HG03103 (cell line): Measurements from ENCODE around the gene SPEM1.

Experiments used
- ATAC-seq: cut with Tn5 transposase; IDR thresholded peaks from one replicate; pipeline ENCODE4 v1.9.1; 2021; ENCODE audit warnings: low read depth; ENCODE audit not compliant: unreplicated experiment

SPEM1 gene

DNA sequence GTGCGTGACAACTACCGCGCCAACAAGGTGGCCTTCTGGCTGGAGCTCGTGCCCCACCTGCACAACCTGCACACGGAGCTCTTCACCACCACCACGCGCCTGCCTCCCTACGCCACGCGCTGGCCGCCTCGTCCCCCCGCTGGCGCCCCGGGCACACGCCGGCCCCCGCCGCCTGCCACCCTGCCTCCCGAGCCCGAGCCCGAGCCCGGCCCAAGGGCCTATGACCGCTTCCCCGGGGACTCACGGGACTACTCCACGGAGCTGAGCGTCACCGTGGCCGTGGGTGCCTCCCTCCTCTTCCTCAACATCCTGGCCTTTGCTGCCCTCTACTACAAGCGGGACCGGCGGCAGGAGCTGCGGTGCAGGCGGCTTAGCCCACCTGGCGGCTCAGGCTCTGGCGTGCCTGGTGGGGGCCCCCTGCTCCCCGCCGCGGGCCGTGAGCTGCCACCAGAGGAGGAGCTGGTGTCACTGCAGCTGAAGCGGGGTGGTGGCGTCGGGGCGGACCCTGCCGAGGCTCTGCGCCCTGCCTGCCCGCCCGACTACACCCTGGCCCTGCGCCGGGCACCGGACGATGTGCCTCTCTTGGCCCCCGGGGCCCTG lies 3.0 kb upstream of the SPEM1 start:
- ATAC-seq = no peak

DNA sequence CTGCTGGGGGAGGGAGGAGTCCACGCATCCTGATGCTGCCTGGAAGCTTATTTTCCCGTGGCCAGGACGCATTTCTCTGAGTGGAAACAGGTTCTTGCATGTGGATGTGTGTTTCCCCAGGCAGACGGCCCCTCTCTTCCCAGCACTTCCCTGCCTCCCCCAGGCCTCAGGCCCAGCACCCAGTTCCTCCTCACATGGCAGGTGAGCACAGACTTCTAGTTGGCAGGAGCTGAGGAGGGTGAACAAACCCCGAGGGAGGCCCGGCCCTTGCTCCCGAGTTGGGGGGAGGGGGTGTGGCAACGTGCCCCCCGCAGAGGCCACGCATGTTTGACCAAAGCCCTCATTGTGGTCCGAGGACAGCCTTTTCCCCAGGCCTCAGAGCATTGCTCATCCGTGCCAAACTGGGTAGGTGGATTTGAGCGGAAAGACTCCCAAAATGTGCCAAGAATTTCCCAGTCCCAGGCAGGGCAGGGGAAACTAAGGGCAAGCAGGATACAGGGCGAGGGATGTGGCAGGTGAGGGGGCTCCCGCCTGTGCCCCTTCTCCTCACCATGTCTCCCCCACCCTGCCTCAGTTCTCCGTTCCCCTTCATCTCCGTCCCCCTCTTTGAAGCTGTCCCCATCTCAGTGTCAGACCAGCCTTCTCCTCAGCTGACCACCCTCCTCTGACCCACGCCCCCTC lies 1.5 kb upstream of the SPEM1 start:
- ATAC-seq = no peak

- ATAC-seq = no peak
Measured at GRCh38 chr17:7421186-7421585, 1.1 kb downstream of the SPEM1 start.

DNA sequence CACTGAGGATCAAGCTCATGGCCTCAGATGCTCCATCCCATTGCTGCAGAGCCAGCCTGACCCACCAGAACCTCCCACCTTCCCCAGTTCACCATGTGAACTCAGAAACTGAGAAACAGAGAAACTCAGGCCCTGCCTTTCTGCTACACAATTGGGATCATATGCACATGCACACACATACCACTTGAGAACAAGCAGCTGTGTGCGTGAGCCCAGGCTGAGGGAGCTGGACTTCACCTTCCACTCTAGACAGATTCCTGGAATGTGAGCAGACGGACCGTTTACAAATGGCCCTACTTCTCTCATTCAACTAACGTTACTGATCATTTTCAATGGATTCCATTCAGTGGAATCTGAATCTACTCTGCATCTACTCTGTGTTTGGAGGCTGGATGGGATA lies 3.6 kb downstream of the SPEM1 start:
- no peak for ATAC-seq

GRCh38 chr17:7425316-7425715 lies 5.2 kb downstream of the SPEM1 start, which contains the start of gene SPEM2:
SPEM2 (plus strand) TSS chr17:7425616; CDS start chr17:7425689, 73 bp downstream.
- ATAC-seq = no peak

GRCh38 chr17:7425756-7426155 lies 5.6 kb downstream of the SPEM1 start:
- ATAC-seq = no peak

GRCh38 chr17:7426203-7426863 lies 6.2 kb downstream of the SPEM1 start:
- no peak for ATAC-seq

GRCh38 chr17:7426896-7427489 lies 6.9 kb downstream of the SPEM1 start:
- ATAC-seq = no peak

DNA sequence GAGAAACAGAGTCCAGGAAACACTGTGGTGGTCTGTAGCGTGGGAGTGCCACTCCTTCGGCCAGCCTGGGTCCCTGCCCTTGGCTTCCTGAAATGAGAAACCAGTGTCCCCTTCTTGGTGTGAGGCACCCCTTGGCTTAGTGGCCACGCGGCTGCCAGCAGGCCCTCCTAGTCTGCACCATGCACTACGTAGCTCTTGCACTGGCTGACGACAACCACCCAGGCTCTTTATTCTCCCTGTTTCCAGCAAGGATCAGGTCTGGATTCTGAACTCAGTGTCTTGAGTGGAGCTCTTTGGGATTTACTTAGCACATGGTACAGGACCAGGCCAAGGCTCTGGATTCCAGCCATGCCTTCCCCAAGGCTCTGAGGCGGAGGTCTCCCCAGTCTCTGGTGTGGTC lies 7.4 kb downstream of the SPEM1 start:
- ATAC-seq = no peak

- no peak for ATAC-seq
Measured at GRCh38 chr17:7428557-7428956, 8.4 kb downstream of the SPEM1 start, which contains the start of gene SPEM3. SPEM3 (plus strand) TSS chr17:7428857; CDS start chr17:7428903, 46 bp downstream.

GRCh38 chr17:7429722-7430121 lies 9.6 kb downstream of the SPEM1 start:
- ATAC-seq = no peak

DNA sequence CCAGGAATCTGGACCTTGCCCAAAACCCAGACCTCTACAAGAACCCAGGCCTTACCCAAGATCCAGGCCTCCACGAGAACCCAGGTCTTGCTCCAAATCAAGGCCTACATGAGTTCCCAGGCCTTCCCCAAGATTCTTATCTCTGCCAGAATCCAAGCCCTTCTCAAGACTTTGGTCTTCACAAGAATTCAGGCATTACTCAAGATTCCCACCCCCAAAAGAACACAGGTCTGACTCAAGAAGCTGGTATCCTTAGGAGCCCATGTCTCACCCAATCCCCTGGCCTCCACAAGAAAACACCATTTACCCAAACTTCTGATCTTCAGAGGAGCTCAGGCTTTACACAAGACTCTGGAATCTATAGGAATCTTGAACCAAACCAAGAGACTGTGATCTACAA lies 11.1 kb downstream of the SPEM1 start:
- ATAC-seq = no peak

GRCh38 chr17:7432296-7432695 lies 12.2 kb downstream of the SPEM1 start:
- no peak for ATAC-seq

GRCh38 chr17:7435676-7436555 lies 15.8 kb downstream of the SPEM1 start:
- ATAC-seq = peak; percentile 10

GRCh38 chr17:7436556-7437368 lies 16.6 kb downstream of the SPEM1 start:
- ATAC-seq = no peak

DNA sequence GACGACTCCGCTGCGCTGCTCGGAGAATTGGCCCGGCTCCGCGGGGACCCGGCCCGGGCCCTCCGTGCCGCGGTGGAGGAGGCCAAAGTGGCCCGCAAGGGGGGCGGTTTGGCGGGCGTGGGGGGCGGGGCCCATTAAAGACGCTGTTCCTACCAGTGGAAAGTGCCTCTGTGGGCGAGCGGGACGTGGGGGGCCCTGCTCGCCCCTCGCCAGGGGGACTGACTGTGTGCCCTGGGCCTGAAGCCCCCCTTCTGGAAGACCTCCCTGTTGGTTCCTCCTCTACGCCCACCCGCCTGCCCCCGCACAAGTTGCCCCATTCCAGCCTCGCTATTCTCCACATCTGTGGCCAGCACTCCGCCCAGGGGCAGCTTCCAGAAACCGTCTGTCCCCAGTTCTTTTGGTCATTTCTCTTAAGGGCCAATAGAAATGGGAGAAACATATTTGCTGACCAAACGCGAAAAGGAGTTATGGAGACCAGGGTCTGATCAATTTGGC lies 17.3 kb downstream of the SPEM1 start:
- ATAC-seq = no peak

DNA sequence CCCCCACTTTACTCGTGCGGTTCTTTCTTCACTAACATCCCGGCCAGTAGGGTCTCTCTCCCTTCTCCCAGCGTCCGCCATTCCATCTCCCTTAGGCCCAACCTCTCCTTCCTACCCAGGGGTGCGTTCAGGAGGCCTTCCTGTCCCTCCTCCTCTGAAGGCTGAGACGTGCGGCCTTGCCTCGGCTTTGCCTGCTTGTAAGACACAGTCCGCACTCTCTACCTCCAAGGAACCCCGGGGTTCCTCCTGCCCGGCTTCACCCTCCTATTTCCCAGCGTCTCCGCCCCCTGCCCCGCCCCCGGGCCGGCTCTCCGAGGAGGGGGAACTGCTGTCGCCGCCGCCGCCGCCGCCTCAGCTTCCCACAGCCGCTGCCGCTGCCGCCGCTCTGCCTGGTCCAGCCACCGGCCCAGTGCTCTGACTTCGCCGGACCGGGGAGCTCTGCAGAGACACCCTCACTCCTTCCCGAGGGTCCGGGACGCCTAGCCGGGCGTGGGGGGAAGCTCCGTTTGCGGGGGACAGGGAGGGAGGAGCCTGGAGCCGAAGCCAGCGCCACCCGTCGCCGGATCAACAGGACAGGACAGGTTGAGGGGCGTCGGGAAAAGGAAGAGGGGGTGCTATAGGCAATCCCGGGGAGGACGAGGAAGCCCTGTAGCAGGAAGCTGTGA lies 18.0 kb downstream of the SPEM1 start:
- no peak for ATAC-seq

DNA sequence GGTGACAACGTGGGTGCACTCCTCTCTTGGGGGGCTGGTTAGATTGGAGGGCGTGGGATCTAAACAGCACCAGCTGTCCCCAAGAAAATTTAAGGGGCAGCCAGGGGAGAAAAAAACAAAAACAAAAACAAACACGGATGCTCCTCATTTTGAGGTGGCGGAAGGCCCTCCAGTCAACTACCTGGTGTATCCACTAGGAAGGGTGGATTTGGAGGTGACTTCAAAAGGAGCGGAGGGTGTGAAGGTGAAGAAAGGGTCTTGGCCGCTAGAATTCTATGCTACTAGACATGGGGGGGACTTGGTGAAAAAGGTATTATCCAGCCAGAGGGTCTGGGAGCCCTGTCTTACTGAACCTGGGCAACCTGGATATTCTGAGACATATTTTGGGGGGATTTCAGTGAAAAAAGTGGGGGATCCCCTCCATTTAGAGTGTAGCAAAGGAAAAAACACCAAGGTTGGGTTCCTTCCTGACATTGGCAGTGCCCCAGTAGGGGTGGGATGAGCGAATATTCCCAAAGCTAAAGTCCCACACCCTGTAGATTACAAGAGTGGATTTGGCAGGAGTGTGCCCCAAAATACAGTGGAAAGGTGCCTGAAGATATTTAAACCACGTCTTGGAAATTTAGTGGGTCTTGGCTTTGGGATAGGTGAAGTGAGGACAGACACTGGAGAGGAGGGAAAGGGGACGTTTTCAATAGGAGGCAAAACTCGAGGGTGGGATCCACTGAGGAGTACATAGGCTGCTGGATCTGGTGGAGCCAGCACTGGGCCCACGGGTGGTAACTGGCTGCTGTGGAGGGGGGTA lies 18.7 kb downstream of the SPEM1 start:
- ATAC-seq = no peak
